Fibroblast of lung (primary cell): ENCODE results near the gene SH2B3. TPM values are rescaled to one million over a fixed set of nuclear protein-coding genes. Genes with fewer than 3 reads are reported as not detected.
"Not testable (repeated sequence)": the region's sequence is repeated elsewhere in the genome, so short reads cannot be mapped to it uniquely, and the experiment has no call there.

ENCODE experiments used
- DNase-seq, 2 donors: peaks; one replicate each; pipeline versions ENCODE4 v3.0.0 to v3.0.0-alpha.2; 2010; ENCODE audit warnings: low read depth in 2 of 2
- H2AFZ ChIP-seq: 2 replicates; pipeline ENCODE4 v1.5.1; 2012; ENCODE audit warnings: low read length, control low read depth, inconsistent platforms
- H3K27ac ChIP-seq: 2 replicates; pipeline ENCODE4 v1.5.1; 2011; ENCODE audit warnings: low read length, control low read depth; ENCODE audit not compliant: insufficient read depth
- H3K27me3 ChIP-seq: 2 replicates; pipeline ENCODE4 v1.5.1; 2011; ENCODE audit warnings: mild to moderate bottlenecking, low read length; ENCODE audit not compliant: control insufficient read depth, insufficient read depth
- H3K36me3 ChIP-seq: 2 replicates; pipeline ENCODE4 v1.5.1; 2011; ENCODE audit warnings: low read length; ENCODE audit not compliant: control insufficient read depth, insufficient read depth
- H3K4me1 ChIP-seq: 2 replicates; pipeline ENCODE4 v1.5.1; 2011; ENCODE audit warnings: low read length; ENCODE audit not compliant: control insufficient read depth, insufficient read depth; ENCODE audit errors: extremely low read depth
- H3K4me2 ChIP-seq: 2 replicates; pipeline ENCODE4 v1.5.1; 2011; ENCODE audit warnings: low read length, control low read depth; ENCODE audit not compliant: insufficient read depth; ENCODE audit errors: extremely low read depth
- H3K4me3 ChIP-seq, 4 experiments: fragments of 200-600 bp in 1 of 4; sonication (generic) in 1 of 4; replicated peaks in 1 of 4; 2 replicates each; pipeline ENCODE4 v1.5.1; 2011 to 2016; ENCODE audit warnings: low read length in 4 of 4, low read depth in 3 of 4, mild to moderate bottlenecking in 3 of 4, control low read depth in 2 of 4, inconsistent platforms in 1 of 4, mixed read lengths in 1 of 4; ENCODE audit not compliant: insufficient read depth in 1 of 4; ENCODE audit errors: control extremely low read depth in 1 of 4
- H3K79me2 ChIP-seq: 2 replicates; pipeline ENCODE4 v1.5.1; 2012; ENCODE audit warnings: mild to moderate bottlenecking, low read length, inconsistent platforms; ENCODE audit not compliant: control insufficient read depth, insufficient read depth
- H3K9ac ChIP-seq: 2 replicates; pipeline ENCODE4 v1.5.1; 2011; ENCODE audit warnings: mild to moderate bottlenecking, low read length, control low read depth; ENCODE audit not compliant: insufficient read depth
- H3K9me3 ChIP-seq: 2 replicates; pipeline ENCODE4 v1.5.1; 2012; ENCODE audit warnings: low read depth, low read length; ENCODE audit not compliant: control insufficient read depth, insufficient read depth
- H4K20me1 ChIP-seq: 2 replicates; pipeline ENCODE4 v1.5.1; 2011; ENCODE audit warnings: low read length; ENCODE audit not compliant: control insufficient read depth, insufficient read depth; ENCODE audit errors: extremely low read depth
- CTCF ChIP-seq, 2 donors: IDR thresholded peaks in 1 of 2; conservative IDR thresholded peaks in 1 of 2; 1 replicate in 1 of 2; 2 replicates in 1 of 2; pipeline ENCODE4 v1.5.1; 2011 to 2012; ENCODE audit warnings: low read length in 2 of 2, control low read depth in 1 of 2, inconsistent platforms in 1 of 2, low read depth in 1 of 2, mild to moderate bottlenecking in 1 of 2
- EZH2 ChIP-seq: IDR thresholded peaks from 2 replicates; pipeline ENCODE4 v1.5.1; 2012; ENCODE audit warnings: low read length, control low read depth, mild to moderate bottlenecking; ENCODE audit errors: missing control alignments
- polyA plus RNA-seq, 2 donors: library from polyadenylated mRNA; depleted of rRNA in 1 of 2; stranded (reverse) in 1 of 2; unstranded in 1 of 2; fragments of >200 nt; gene quantifications; 2 replicates each; pipeline ENCODE4 v1.2.1, GENCODE V29; 2011 to 2012; ENCODE audit warnings: missing spikeins in 1 of 2
- total RNA-seq: library from RNA; depleted of rRNA; stranded (reverse); fragments of >200 nt; gene quantifications from 2 replicates; pipeline ENCODE4 v1.2.1, GENCODE V29; 2014

The SH2B3 gene
- total and polyA plus RNA-seq, 2 donors (not counting 1 experiment from before 2014, with no cell fraction given) = 18.0 to 32.0 TPM

GRCh38 chr12:111398530-111398929, 7.2 kb upstream of the SH2B3 start:
- no peaks in the 10 kb centered on the region for H3K36me3 ChIP-seq
- no peaks in the 10 kb centered on the region for H3K27me3 ChIP-seq
- H3K4me2 ChIP-seq = no peak overlapping the region
- no peak overlapping the region for H2AFZ ChIP-seq
- H3K9me3 ChIP-seq = no peaks in the 10 kb centered on the region
- no peak overlapping the region for H3K9ac ChIP-seq
- DNase-seq = no peak
- no peak overlapping the region for H3K4me3 ChIP-seq
- no peaks in the 10 kb centered on the region for H3K79me2 ChIP-seq
- peaks cover 3% of the 10 kb centered on the region for H3K4me1 ChIP-seq
- no peak overlapping the region for H3K27ac ChIP-seq
- no peaks in the 10 kb centered on the region for H4K20me1 ChIP-seq
- TF ChIP-seq CTCF (conservative IDR thresholded peaks at IDR 0.05 in 1 of 2, IDR thresholded peaks at IDR 0.05 in 1 of 2; ENCODE audit: low read depth in 1 of 2, low read length in 2 of 2) = no peak
- no peak for TF ChIP-seq EZH2

GRCh38 chr12:111399741-111400404, 5.8 kb upstream of the SH2B3 start:
- not testable (repeated sequence) for H4K20me1 ChIP-seq, H3K79me2 ChIP-seq, H3K4me3 ChIP-seq, H3K36me3 ChIP-seq, H3K4me1 ChIP-seq, DNase-seq, H3K27ac ChIP-seq, H3K4me2 ChIP-seq, H3K27me3 ChIP-seq, H3K9ac ChIP-seq, H3K9me3 ChIP-seq, H2AFZ ChIP-seq

- H3K4me3 ChIP-seq = no peak overlapping the region
- H3K9ac ChIP-seq = no peak overlapping the region
- H3K36me3 ChIP-seq = no peaks in the 10 kb centered on the region
- DNase-seq = no peak
- H4K20me1 ChIP-seq = no peaks in the 10 kb centered on the region
- TF ChIP-seq EZH2 (no peak), CTCF (conservative IDR thresholded peaks at IDR 0.05 in 1 of 2, IDR thresholded peaks at IDR 0.05 in 1 of 2; ENCODE audit: low read depth in 1 of 2, low read length in 2 of 2) (no peak)
- no peak overlapping the region for H3K27ac ChIP-seq
- peaks cover 2% of the 10 kb centered on the region for H3K79me2 ChIP-seq
- H3K27me3 ChIP-seq = no peaks in the 10 kb centered on the region
- no peak overlapping the region for H2AFZ ChIP-seq
- H3K9me3 ChIP-seq = no peaks in the 10 kb centered on the region
- peaks cover 3% of the 10 kb centered on the region for H3K4me1 ChIP-seq
- H3K4me2 ChIP-seq = no peak overlapping the region
Measured at GRCh38 chr12:111401167-111401605, 4.5 kb upstream of the SH2B3 start.

- not testable (repeated sequence) for H3K4me3 ChIP-seq, DNase-seq, H2AFZ ChIP-seq, H3K9me3 ChIP-seq, H3K36me3 ChIP-seq, H3K4me2 ChIP-seq, H3K4me1 ChIP-seq, H3K27ac ChIP-seq, H3K9ac ChIP-seq, H4K20me1 ChIP-seq, H3K27me3 ChIP-seq
- peaks cover 14% of the 10 kb centered on the region for H3K79me2 ChIP-seq
Measured at GRCh38 chr12:111402490-111402824, 3.3 kb upstream of the SH2B3 start.
